HG02973 (cell line): ENCODE measurements around the gene EFHB.
"Not testable (repeated sequence)": the region's sequence is repeated elsewhere in the genome, so short reads cannot be mapped to it uniquely, and the experiment has no call there.

Experiments used
- ATAC-seq: cut with Tn5 transposase; IDR thresholded peaks from one replicate; pipeline ENCODE4 v1.9.1; 2021; ENCODE audit warnings: moderate library complexity; ENCODE audit not compliant: unreplicated experiment

Gene EFHB, protein sequence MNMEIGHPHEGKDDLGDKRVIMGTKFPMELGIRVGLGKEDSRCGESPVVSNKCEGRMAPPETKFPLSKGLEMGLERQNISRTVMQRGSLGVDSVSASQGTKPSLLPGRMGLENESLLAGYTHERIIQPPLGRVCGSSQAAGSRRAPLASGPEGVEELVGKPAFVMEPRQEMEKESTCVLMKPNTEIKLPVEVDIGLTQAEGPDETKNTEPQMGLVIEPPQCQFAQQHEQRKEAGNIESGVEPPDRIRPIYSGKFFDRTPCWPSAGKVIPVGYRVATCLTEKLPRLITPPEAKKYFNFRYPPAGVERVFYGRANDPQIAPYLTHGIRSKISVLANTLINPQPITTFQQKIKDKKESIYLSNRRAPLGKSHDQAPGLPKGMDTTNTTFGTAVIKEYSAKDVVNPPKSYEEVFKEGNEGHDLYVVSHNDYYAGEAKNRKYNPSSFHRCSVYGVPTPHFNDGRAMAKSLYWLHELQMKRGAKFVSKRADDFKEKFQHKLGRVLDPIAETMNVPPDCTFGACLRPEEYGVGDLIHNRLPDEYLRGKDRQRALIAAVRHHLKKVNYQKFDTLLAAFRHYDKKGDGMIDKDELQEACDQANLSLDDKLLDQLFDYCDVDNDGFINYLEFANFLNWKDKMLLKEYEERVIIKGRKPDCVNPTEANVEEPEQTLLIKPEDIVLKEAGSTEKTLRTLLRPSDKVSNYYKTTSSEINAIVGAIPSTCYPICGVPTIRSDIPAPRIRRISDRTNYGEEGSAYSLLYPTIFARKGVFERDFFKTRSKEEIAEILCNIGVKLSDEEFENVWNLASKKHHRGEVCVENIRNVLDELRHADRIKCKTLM

DNA sequence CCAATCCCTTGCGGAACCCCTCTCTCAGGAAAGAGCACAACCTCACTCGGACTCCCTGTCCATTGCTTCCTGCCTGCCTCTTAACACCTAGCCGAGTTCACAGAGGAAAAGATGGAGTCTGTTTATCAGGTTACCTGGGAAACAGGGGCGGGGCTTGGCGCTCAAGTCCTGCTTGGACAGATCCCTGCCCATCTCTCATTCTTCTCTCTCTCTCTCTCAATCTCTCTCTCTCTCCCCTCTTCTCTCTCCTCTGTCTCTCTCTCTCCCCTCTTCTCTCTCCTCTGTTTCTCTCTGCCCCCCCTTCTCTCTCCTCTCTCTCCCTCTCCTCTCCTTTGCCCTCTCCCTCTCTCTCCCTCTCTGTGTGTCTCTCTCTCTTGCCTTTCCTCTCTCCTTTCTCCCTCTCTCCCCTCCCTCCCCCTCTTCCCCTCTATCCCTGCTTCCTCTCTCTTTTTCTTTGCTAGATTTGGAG, at the start of gene EFHB:
Gene EFHB (minus strand): TSS at position 120 of the 469 bp plus-strand sequence. CDS start 199 bp downstream, outside the sequence.
- peak; percentile 28 for ATAC-seq

DNA sequence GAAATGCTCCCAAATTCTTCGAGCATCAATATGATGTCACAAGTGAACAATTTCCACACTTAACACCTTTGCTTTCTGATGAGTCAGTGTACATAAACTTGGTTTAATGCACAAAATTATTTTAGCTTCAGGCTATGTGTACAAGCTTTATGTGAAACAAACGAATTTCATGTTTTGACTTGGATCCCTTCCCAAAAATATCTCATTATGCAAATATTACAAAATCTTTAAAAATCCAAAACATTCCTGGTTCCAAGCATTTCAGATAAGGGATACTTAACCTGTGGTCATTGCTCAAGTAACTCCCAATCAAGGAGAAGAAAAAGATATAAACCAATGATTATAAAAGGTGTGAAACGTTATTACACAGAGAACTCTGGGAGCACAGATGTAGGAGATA, 38.0 kb upstream of the EFHB start:
- ATAC-seq, result no peak

DNA sequence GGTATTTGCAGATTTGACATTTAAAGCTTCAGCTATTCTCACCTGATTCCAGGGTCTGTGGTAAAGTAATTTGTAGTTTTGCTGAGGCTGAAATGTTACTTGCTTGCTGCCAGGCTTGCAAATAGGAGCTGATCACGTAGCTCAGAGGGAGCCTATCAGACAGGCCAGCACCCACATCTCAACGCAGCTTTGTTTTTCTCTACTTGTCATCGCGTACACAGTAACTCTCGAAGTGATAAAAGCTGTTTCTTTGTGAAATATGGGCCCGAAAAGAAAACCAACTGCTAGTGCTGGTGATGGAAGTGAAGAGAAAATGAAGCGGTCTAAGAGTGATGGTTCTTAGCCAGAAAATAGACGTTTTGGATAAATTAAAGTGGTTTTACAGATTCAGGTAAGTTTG, 36.3 kb upstream of the EFHB start:
- ATAC-seq, result no peak

DNA sequence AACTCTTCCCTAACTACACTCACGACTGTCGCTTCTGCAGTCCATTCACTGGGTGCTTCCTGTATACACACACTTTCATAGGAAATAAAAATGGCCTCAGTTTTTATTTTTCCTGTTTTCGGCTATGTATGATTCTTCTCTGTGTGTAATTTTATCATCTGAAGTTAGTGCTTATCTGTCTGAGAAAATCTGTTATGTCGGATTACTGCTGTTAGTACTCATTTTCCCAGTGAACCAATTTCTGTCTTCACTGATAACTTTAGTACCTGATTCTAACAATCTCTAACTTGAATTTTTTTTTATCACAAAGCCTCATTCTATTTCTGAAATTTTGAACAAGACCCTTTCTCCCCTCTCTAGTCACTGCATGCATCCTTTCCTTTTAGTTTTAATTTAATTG, 33.8 kb upstream of the EFHB start:
- ATAC-seq, result no peak

DNA sequence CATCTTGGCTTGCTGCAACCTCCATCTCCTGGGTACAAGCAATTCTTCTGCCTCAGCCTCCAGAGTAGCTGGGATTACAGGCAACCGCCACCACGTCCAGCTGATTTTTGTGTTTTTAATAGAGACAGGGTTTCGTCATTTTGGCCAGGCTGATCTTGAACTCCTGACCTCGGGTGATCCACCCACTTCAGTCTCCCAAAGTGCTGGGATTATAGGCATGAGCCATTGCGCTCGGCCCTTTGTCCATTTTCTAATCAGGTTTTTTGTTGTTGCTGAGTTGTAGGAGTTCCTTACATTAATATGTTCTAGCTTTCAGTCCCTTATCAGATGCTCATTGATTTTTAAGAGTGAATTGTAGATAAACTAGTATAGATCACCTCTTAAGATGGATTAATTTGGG, 33.2 kb upstream of the EFHB start:
- no peak for ATAC-seq

DNA sequence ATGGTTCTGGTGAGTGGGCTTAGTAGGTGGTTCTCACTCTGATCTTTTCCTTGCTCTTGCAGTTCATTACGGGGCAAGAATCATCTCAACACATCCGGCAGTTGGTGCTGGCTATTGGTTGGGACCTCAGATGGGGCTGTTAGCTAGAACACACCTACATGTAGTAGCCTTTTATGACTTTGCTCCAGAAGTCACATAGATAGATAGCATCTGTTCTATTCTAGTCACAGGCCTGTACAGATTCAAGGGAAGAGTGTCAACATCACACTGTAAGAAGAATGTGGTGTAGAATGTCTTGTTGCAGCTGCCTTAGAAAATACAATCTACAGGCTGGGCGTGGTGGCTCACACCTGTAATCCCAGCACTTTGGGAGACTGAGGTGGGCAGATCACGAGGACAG, 27.9 kb upstream of the EFHB start:
- no peak for ATAC-seq

DNA sequence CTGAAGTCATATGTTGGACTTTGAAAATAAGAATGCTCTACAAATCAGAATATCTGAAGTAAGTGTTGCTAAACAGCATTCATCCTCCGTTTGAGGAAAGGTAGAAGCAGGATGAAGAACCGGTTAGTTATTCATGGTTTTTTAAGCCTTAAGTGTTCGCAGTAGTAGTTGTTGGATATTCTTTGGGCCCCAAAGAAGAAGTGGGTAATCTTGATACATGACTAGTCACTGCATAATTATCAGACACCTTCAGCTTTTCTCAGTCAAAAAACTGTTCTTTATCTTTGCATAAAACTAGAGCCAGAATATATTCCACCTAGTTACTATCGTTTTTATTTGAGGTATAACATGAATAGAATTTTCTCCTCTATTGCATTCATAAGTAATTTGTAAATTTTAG, 26.7 kb upstream of the EFHB start:
- ATAC-seq, result no peak

DNA sequence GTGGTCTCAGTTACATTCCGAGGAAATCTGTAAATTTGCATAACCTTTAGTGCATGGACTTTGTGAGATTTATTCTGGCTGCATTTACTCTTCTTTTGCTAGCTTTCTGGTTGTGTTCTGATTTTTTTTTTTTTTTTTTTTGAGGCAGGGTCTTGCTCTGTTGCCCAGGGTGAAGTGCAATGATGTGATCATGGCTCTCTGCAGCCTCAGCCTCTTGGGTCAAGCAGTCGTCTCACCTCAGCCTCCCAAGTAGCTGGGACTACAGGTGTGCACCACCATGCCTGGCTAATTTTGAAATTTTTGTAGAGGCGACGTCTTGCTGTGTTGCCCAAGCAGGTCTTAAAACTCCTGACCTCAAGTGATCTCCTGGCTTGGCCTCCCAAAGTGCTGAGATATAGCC, 25.5 kb upstream of the EFHB start:
- no peak for ATAC-seq

DNA sequence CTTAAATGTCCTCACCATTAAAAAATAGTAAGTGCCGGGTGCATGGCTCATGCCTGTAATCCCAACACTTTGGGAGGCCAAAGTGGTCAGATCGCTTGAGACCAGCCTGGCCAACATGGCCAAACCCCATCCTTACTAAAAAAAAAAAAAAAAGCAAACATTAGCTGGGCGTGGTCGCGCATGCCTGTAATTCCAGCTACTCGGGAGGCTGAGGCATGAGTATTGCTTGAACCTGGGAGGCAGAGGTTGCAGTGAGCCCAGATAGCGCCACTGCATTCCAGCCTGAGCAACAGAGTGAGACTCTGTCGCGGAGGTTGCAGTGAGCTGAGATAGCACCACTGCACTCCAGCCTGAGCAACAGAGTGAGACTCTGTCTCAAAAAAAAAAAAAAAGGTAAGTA, 23.3 kb upstream of the EFHB start:
- not testable (repeated sequence) for ATAC-seq

DNA sequence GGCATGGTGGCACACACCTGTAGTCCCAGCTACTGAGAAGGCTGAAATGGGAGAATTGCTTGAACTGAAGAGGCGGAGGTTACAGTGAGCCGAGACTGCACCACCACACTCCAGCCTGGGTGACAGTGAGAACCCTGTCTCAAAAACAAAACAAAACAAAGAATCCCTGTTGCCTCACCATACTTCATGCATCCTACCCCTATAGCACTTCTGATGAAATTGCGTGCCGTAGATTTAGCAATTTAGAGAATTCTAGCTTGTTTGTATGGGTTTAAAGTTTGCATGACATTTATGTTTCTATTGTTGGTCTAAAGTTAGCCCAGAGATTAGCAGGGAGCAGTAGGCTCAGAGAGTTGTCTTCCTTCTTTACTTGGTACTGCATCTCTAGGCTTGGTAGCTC, 20.7 kb upstream of the EFHB start:
- no peak for ATAC-seq

DNA sequence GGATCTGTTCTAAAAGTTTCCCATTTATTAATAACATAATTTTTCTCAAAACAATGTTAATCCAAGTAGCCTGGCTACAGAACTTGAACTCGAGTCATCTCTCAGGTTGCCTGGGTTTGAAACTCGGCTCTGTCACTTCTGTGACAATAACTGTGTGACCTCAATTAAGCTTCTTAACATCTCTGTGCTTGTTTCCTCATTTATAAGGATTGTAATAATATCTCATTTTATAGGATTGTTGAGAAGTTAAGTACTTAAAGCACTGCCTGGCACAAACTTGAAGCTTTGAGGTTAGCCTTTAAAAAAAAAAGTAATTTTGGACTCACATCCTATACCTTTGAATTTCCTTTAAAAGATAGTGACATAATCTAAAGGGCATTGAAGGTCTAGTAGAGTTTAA, 16.3 kb upstream of the EFHB start:
- no peak for ATAC-seq

DNA sequence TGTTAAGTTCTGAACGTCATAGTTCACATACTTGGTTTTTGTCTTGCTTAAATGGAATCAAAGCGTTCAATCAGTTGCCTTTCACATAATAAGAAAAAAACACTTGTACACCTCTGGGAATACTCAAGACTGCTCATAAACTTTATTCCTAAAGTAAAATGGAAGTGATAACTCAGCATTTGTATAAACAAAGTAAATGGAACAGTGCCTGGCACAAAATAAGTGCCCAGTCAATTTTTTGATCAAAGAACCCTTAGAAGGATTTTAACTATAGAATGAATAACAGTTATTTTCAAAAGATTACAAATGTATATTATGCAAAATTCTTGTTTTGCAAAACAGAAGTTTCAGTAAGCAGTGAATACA, 14.2 kb upstream of the EFHB start:
- ATAC-seq, result no peak

DNA sequence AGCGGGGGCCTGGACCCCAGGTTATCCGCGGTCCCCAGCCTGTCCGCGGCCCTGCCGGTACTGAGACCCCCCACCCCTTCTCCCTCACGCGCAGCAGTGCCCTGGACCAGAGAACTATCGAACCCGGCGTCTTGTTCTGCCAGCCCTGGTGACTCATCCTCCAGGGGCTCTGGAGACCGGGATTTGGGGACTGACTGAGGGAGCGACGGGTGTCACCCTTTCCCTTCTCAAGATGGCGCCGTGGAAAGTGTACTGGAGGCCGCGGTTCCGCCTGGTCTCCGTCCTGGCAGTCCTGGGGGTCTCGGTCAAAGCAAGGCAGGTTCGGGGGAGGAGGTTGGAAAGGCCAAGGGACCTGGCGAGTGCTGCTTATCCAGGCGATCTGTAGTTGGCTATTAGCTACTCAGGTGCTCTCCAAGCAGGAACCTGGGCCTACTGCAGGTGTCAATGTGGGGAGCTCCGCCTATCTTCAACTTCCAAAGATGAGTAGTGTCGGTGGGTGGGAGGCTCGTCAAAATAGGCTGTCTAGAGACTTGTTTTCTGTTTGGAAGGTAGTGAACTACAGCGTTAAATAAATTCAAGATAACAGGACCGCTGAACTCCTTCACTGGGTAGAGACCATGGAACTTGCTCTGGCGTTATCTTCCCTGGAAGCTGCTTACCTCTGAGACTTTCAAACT, 13.7 kb upstream of the EFHB start:
- peak; percentile 21 for ATAC-seq

DNA sequence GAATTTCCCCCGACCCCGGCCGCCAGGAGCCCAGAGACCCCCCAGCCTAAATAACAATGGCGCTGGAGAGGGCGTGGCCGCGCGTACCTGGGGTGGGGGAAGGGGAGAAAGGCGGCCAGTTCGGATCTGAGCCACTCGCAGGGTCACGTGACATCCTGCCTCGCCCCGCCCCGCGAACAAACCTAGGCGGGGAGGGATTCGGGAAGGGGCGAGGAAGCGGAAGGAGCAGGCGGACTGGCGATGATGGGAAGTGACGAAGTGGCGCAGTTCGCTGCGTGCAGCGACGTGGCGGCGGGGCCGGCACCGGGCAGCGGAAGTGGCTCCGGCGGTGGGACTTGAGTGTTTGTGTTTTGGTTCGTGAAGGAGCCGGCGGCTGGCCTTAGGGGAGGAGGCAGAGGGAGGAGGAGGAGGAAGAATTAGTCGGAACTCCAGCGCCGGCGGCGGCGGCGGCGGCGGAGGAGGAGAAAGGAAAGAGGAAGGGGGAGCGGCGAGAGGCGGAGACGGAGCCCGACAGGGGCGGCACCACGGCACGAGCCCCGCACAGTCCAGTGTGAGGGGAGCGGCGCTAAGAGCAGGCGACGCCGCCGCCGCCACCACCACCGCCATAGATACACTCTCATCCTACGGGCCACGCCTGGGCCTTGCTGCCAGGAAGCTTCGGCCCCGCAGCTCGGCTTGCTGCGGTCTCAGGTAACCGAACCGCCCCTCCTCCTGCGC, 13.0 kb upstream of the EFHB start, which contains the start of gene RAB5A:
Gene RAB5A (plus strand): TSS at position 266 of the 717 bp plus-strand sequence. CDS start 3,802 bp downstream, outside the sequence.
- ATAC-seq, result peak; percentile 96

DNA sequence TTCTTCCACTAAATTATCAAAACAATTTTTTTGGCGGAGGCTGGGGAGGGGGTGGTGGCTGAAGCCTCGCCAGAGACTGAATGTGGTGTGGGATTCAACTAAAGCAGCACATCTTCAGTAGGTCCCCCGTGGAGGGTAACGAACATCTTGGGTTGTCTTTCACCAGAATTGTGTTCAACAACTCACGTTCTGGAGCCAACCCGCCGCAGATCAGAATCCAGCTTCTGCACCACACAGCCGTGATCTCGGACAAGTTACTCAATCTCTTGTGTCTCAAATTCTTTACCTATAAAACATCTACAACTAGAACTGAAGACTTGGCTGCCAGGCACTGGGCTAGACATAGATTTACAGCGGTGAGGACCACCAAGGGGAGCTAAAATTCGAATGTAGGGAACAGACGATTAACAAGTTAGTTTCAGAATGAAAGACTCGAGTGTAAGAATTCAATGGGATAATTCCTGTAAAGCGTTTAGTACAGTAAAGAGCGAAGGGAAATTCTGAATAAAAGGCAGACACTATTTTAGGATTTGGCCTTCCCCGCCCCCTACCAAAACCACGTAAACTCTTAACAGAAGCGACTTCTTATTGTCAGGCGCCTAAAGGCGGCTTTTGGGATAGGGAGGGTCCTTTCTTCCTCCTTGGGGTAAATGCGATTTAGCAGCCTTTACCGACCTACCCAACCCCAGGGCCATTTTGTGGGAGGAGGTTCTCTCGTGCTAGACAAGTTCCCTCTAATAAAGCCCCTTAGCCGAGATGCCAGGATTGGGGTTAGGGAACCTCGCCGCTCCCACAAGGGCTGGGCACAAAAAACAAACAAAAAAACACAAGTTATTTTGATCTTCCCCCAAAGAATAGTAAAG, 12.2 kb upstream of the EFHB start:
- ATAC-seq, result peak; percentile 1

DNA sequence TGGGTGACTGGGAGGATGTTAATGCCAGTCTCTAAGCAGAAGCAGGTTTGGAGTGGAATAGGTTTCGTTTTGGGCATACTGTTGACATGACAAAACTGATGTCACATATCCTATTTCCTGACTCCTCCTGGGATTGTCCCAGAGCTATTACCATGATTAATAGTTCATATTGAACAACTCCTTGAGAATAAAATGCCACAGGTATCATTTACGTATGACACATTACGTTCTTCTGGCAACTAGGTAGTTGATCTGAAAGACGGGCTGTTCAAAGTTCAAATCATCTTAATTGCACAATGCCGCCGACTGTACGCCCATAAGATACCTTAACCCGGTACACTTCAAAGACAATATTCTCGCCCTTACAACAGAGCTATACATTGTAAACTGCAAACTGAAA, 11.5 kb upstream of the EFHB start:
- no peak for ATAC-seq

DNA sequence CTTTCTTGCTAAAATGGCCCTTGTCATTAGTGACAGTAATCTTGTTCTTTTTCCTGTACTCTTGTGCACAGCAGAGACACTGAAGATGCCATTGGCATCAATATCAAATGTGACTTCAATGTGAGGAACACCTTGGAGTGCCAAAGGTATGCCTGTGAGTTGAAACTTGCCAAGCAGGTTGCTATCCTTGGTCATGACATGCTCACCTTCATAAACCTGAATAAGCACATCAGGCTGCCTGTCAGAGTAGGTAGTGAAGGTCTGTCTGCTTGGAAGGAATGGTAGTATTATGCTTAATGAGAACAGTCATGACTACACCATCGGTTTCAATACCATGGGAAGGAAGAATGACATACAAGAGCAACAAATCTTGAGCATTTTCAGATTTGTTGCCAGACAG, 6.6 kb upstream of the EFHB start:
- no peak for ATAC-seq

DNA sequence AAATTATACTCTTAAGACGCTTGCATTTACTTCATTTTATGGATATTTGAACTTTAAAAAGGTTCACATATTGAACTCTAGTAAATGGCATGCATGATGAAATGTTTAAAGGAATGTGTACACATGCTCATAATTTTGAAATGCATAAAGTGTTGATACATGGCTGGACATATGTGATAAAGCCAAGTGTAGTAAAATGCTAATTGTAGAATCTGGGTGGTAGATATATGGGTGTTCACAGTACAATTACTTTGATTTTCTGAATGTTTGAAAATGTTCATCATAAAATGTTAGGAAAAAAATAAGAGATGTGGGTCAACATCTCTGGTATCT, 4.2 kb upstream of the EFHB start:
- no peak for ATAC-seq

DNA sequence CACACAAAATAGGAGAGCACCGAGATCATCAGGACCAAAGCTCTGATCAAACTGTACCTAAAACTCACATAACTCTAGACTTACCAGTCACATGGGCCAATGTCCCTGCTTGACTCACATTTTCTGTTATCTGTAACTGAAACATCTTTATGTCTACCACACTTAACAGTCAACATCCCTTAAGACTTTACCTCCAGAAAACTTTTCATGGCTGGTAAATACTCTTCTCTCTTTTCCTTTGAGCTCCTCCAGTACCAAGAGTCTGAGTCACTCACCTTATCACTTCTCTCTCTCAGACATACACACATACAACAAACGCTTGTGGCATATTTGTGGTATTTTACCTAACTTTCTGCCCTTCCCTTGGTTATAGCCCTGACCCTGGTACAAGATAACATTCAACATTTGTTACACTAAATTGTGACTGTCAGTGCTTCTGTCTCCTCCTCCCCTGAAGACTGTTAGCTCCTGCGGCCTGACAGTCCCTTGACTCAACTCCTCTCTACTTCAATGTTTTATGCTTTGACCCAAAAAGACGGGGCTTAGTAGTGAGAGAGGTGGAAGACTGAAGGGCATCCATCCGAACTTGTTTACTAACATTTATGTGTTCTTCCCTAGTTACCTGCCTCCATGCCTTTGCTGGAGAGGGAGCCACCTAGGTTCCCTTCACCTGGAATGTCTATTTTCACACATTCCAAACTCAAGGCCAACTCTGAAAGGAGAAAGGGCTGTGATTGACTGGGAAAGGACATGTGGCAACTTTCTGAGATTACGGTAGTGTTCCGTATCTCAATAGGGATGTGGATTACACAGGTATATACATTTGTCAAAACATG, 3.7 kb upstream of the EFHB start:
- no peak for ATAC-seq
